ES-I3 (cell line): ENCODE results near the gene SECISBP2L.

Experiments
- H3K36me3 ChIP-seq: 2 replicates; pipeline ENCODE4 v1.6.1; 2013; ENCODE audit warnings: mild to moderate bottlenecking, low read length, control low read depth, moderate library complexity; ENCODE audit not compliant: insufficient read depth
- H3K4me1 ChIP-seq: 2 replicates; pipeline ENCODE4 v1.6.1; 2013; ENCODE audit warnings: mild to moderate bottlenecking, control low read depth, low read length; ENCODE audit not compliant: insufficient read depth
- H3K9ac ChIP-seq: 2 replicates; pipeline ENCODE4 v1.6.1; 2013; ENCODE audit warnings: low read depth, mild to moderate bottlenecking, low read length, moderate library complexity
- H3K9me3 ChIP-seq: 2 replicates; pipeline ENCODE4 v1.6.1; 2013; ENCODE audit warnings: mild to moderate bottlenecking, low read length, moderate library complexity; ENCODE audit not compliant: control insufficient read depth, insufficient read depth

SECISBP2L gene

GRCh38 chr15:49066372-49066771 lies 20.1 kb upstream of the SECISBP2L start:
- no peak overlapping the region for H3K9ac ChIP-seq
- peaks cover 30% of the 10 kb centered on the region for H3K4me1 ChIP-seq
- H3K9me3 ChIP-seq: no peaks in the 10 kb centered on the region
- no peaks in the 10 kb centered on the region for H3K36me3 ChIP-seq

- H3K36me3 ChIP-seq: no peaks in the 10 kb centered on the region
- no peaks in the 10 kb centered on the region for H3K9me3 ChIP-seq
- H3K4me1 ChIP-seq: peaks cover 30% of the 10 kb centered on the region
- no peak overlapping the region for H3K9ac ChIP-seq
Observed at GRCh38 chr15:49064884-49065283, 18.6 kb upstream of the SECISBP2L start.

- Histone ChIP-seq H3K4me1 (peaks cover 30% of the 10 kb centered on the region), H3K36me3 (no peaks in the 10 kb centered on the region), H3K9me3 (no peaks in the 10 kb centered on the region), H3K9ac (no peak overlapping the region)
Observed at GRCh38 chr15:49064281-49064653, 18.0 kb upstream of the SECISBP2L start.

GRCh38 chr15:49063402-49064280 lies 17.4 kb upstream of the SECISBP2L start:
- H3K9me3 ChIP-seq: no peaks in the 10 kb centered on the region
- H3K9ac ChIP-seq: peak overlapping the region; percentile 10; the same call in 1 of the 2 replicates
- H3K36me3 ChIP-seq: no peaks in the 10 kb centered on the region
- peaks cover 30% of the 10 kb centered on the region for H3K4me1 ChIP-seq

- H3K9ac ChIP-seq: no peak overlapping the region
- H3K9me3 ChIP-seq: no peaks in the 10 kb centered on the region
- peaks cover 30% of the 10 kb centered on the region for H3K4me1 ChIP-seq
- no peaks in the 10 kb centered on the region for H3K36me3 ChIP-seq
Observed at GRCh38 chr15:49062900-49063299, 16.7 kb upstream of the SECISBP2L start.

- H3K4me1 ChIP-seq: peaks cover 19% of the 10 kb centered on the region
- no peaks in the 10 kb centered on the region for H3K9me3 ChIP-seq
- H3K36me3 ChIP-seq: no peaks in the 10 kb centered on the region
- no peak overlapping the region for H3K9ac ChIP-seq
Observed at GRCh38 chr15:49060710-49061495, 14.7 kb upstream of the SECISBP2L start.

- H3K9me3 ChIP-seq: peaks cover 4% of the 10 kb centered on the region
- H3K9ac ChIP-seq: no peak overlapping the region
- H3K36me3 ChIP-seq: no peaks in the 10 kb centered on the region
- peaks cover 13% of the 10 kb centered on the region for H3K4me1 ChIP-seq
Observed at GRCh38 chr15:49059491-49059890, 13.2 kb upstream of the SECISBP2L start.

- H3K9me3 ChIP-seq: peaks cover 4% of the 10 kb centered on the region
- H3K36me3 ChIP-seq: no peaks in the 10 kb centered on the region
- H3K4me1 ChIP-seq: peaks cover 6% of the 10 kb centered on the region; the same call in 1 of the 2 replicates
- no peak overlapping the region for H3K9ac ChIP-seq
Observed at GRCh38 chr15:49058559-49058958, 12.3 kb upstream of the SECISBP2L start.

GRCh38 chr15:49055630-49056029 lies 9.4 kb upstream of the SECISBP2L start:
- H3K4me1 ChIP-seq: no peaks in the 10 kb centered on the region
- H3K36me3 ChIP-seq: no peaks in the 10 kb centered on the region
- H3K9ac ChIP-seq: no peak overlapping the region
- peaks cover 4% of the 10 kb centered on the region for H3K9me3 ChIP-seq

GRCh38 chr15:49052662-49053061 lies 6.4 kb upstream of the SECISBP2L start:
- Histone ChIP-seq H3K9ac (no peak overlapping the region), H3K36me3 (no peaks in the 10 kb centered on the region), H3K9me3 (peaks cover 6% of the 10 kb centered on the region), H3K4me1 (no peaks in the 10 kb centered on the region)

- Histone ChIP-seq H3K36me3 (no peaks in the 10 kb centered on the region), H3K4me1 (peaks cover 4% of the 10 kb centered on the region; the same call in 1 of the 2 replicates), H3K9ac (no peak overlapping the region), H3K9me3 (0 out of 2 replicates have a peak, but pooled peaks cover 2% of the 10 kb centered on the region)
Observed at GRCh38 chr15:49047456-49047855, 1.2 kb upstream of the SECISBP2L start.

GRCh38 chr15:49045751-49046219 lies 461 bp downstream of the SECISBP2L start:
- H3K4me1 ChIP-seq: peaks cover 4% of the 10 kb centered on the region; the same call in 1 of the 2 replicates
- H3K36me3 ChIP-seq: no peaks in the 10 kb centered on the region
- peak overlapping the region; percentile 94 for H3K9ac ChIP-seq

GRCh38 chr15:49044766-49045606 lies 1.3 kb downstream of the SECISBP2L start:
- peaks cover 4% of the 10 kb centered on the region; the same call in 1 of the 2 replicates for H3K4me1 ChIP-seq

More at GRCh38 chr15:49045751-49046219, 461 bp downstream of the SECISBP2L start:
- H3K9me3 ChIP-seq: peaks cover 4% of the 10 kb centered on the region; the same call in 1 of the 2 replicates

More at GRCh38 chr15:49044766-49045606, 1.3 kb downstream of the SECISBP2L start:
- Histone ChIP-seq H3K9ac (peak overlapping the region; percentile 94), H3K36me3 (no peaks in the 10 kb centered on the region), H3K9me3 (peaks cover 2% of the 10 kb centered on the region; the same call in 1 of the 2 replicates)
